Mesendoderm (in vitro differentiated cells): ENCODE data around the gene PHACTR1.

ENCODE experiments used
- DNase-seq: peaks from one replicate; pipeline ENCODE4 v3.0.0; 2013
- H2AK5ac ChIP-seq: 2 replicates; pipeline ENCODE4 v1.6.1; 2013; ENCODE audit warnings: low read length, inconsistent platforms
- H2BK120ac ChIP-seq: 2 replicates; pipeline ENCODE4 v1.6.1; 2013; ENCODE audit warnings: low read depth, mild to moderate bottlenecking, low read length, moderate library complexity, mixed read lengths
- H2BK15ac ChIP-seq: replicated peaks from 2 replicates; pipeline ENCODE4 v1.6.1; 2013; ENCODE audit warnings: low read depth, mild to moderate bottlenecking, moderate library complexity
- H2BK5ac ChIP-seq: 2 replicates; pipeline ENCODE4 v1.6.1; 2013; ENCODE audit warnings: low read length, inconsistent platforms
- H3K18ac ChIP-seq: 2 replicates; pipeline ENCODE4 v1.6.1; 2013; ENCODE audit warnings: mild to moderate bottlenecking, low read length, mixed read lengths
- H3K23ac ChIP-seq: one replicate; pipeline ENCODE4 v1.6.1; 2013; ENCODE audit warnings: low read length
- H3K27ac ChIP-seq: 2 replicates; pipeline ENCODE4 v1.5.1; 2013; ENCODE audit warnings: low read depth, mild to moderate bottlenecking, inconsistent platforms, low read length, moderate library complexity
- H3K27me3 ChIP-seq: 2 replicates; pipeline ENCODE4 v1.6.1; 2013; ENCODE audit warnings: low read length, control low read depth, mild to moderate bottlenecking, inconsistent platforms; ENCODE audit not compliant: insufficient read depth, poor library complexity
- H3K36me3 ChIP-seq: 2 replicates; pipeline ENCODE4 v1.6.1; 2013; ENCODE audit warnings: low read length, inconsistent platforms; ENCODE audit not compliant: control insufficient read depth, insufficient read depth
- H3K4ac ChIP-seq: one replicate; pipeline ENCODE4 v1.6.1; 2013; ENCODE audit warnings: low read depth, mild to moderate bottlenecking, low read length, moderate library complexity
- H3K4me1 ChIP-seq: 2 replicates; pipeline ENCODE4 v1.6.1; 2013; ENCODE audit warnings: low read depth, low read length, inconsistent platforms; ENCODE audit not compliant: control insufficient read depth
- H3K4me2 ChIP-seq: 2 replicates; pipeline ENCODE4 v1.6.1; 2013; ENCODE audit warnings: low read length
- H3K4me3 ChIP-seq: 2 replicates; pipeline ENCODE4 v1.5.1; 2013; ENCODE audit warnings: mild to moderate bottlenecking, low read length
- H3K56ac ChIP-seq: one replicate; pipeline ENCODE4 v1.6.1; 2013; ENCODE audit warnings: low read length
- H3K79me1 ChIP-seq: 2 replicates; pipeline ENCODE4 v1.6.1; 2013; ENCODE audit warnings: low read length, inconsistent platforms
- H3K79me2 ChIP-seq: 2 replicates; pipeline ENCODE4 v1.6.1; 2013; ENCODE audit warnings: mild to moderate bottlenecking, low read length; ENCODE audit not compliant: control insufficient read depth, insufficient read depth
- H3K9ac ChIP-seq: 2 replicates; pipeline ENCODE4 v1.6.1; 2013; ENCODE audit warnings: low read length, inconsistent platforms
- H4K5ac ChIP-seq: one replicate; pipeline ENCODE4 v1.6.1; 2013; ENCODE audit warnings: low read length
- H4K8ac ChIP-seq: one replicate; pipeline ENCODE4 v1.6.1; 2013; ENCODE audit warnings: low read depth, mild to moderate bottlenecking, control low read depth, low read length, moderate library complexity
- WGBS: extraction: QIAGEN DNeasy Blood & Tissue Kit; methylation state at CpG from one replicate; pipeline ENCODE4 v1.1.7; 2013; ENCODE audit warnings: low lambda C conversion rate, missing lambda C conversion rate; ENCODE audit not compliant: insufficient coverage; ENCODE audit errors: extremely low coverage; 5-methylcytosine and 5-hydroxymethylcytosine counted together

The PHACTR1 gene

DNA sequence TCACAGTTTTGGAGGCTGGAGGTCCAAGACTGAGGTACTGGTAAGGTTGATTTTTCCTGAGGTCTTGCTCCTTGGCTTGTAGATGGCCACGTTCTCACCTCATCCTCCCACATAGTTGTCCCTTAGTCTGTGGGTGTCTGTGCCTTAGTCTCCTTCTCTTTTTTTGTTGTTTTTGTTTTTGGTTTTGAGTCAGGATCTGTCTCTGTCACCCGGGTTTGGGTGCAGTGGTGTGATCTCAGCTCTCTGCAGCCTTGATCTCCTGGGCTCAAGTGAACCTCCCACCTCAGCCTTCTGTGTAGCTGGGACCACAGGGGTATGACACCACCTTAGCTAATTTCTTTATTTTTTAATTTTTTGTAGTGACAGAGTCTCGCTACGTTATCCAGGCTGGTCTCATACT is 245.2 kb downstream of the PHACTR1 start:
- Histone ChIP-seq H3K79me2 (no peaks in the 10 kb centered on the region), H3K18ac (no peak overlapping the region), H3K4me3 (no peak overlapping the region), H3K27me3 (no peaks in the 10 kb centered on the region), H3K23ac (no peak overlapping the region), H2BK120ac (no peak overlapping the region), H3K56ac (no peak overlapping the region), H3K9ac (no peak overlapping the region), H3K4me1 (peaks cover 7% of the 10 kb centered on the region), H2BK5ac (no peak overlapping the region), H4K8ac (no peak overlapping the region), H3K4me2 (no peak overlapping the region), H2AK5ac (no peak overlapping the region), H3K4ac (no peak overlapping the region), H3K27ac (no peak overlapping the region), H2BK15ac (no peak overlapping the region), H3K79me1 (no peaks in the 10 kb centered on the region), H3K36me3 (no peaks in the 10 kb centered on the region), H4K5ac (no peak overlapping the region)
- no CpG with 5 or more reads among the region's 4 CpGs for WGBS
- DNase-seq = no peak

DNA sequence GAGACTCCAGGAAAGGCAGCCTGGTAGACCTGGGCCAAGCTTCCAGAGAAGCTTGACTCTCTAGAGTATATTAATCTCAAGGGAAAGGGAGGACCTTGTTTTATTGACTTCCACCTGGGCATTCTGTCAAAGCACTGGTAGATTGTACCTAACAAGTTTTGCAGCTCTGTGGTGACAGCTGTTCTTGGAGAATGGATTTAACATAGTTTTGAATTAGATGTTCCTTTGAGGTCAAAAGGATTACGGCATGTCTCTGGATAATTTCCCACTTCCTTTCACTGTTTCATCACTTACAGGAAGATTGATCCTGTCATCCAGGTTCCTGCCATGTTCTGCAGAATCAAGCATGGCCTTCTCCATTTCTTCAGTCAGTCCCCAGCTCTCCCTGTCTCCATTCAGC is 246.0 kb downstream of the PHACTR1 start:
- Histone ChIP-seq H3K23ac (no peak overlapping the region), H3K79me2 (no peaks in the 10 kb centered on the region), H3K4me1 (peaks cover 6% of the 10 kb centered on the region), H3K27me3 (no peaks in the 10 kb centered on the region), H2AK5ac (no peak overlapping the region), H3K4me3 (no peak overlapping the region), H2BK120ac (no peak overlapping the region), H3K36me3 (no peaks in the 10 kb centered on the region), H4K8ac (no peak overlapping the region), H4K5ac (no peak overlapping the region), H3K4me2 (no peak overlapping the region), H2BK5ac (no peak overlapping the region), H3K56ac (no peak overlapping the region), H3K4ac (no peak overlapping the region), H3K27ac (no peak overlapping the region), H3K79me1 (no peaks in the 10 kb centered on the region), H3K9ac (no peak overlapping the region), H3K18ac (no peak overlapping the region), H2BK15ac (no peak overlapping the region)
- WGBS = no CpG with 5 or more reads among the region's 1 CpG
- no peak for DNase-seq

DNA sequence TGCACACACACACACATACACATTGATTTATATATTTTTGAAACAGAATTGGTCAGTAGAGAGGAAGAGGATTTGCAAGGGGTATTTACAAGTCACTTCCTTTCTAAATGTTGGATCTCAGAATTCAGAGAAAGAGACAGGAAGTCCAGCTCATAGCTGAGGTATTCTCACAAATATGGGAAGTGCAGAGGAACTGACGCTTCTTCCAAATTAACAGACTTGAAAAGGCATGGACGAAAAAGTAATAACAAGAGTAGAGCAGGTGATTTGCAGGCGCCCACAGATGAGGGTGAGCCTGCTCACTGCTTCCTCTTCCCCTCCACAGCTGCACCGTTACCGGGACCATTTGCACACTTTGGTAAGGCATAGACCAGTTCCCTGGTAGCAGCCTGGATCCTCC is 246.4 kb downstream of the PHACTR1 start:
- H2BK5ac ChIP-seq = no peak overlapping the region
- no peak overlapping the region for H4K5ac ChIP-seq
- no CpG with 5 or more reads among the region's 5 CpGs for WGBS
- peaks cover 2% of the 10 kb centered on the region for H3K4me1 ChIP-seq
- H2BK15ac ChIP-seq = no peak overlapping the region
- no peak overlapping the region for H3K18ac ChIP-seq
- no peak overlapping the region for H3K4me3 ChIP-seq
- no peaks in the 10 kb centered on the region for H3K27me3 ChIP-seq
- DNase-seq = no peak
- H3K4ac ChIP-seq = no peak overlapping the region
- H3K79me2 ChIP-seq = no peaks in the 10 kb centered on the region
- H3K79me1 ChIP-seq = no peaks in the 10 kb centered on the region
- no peak overlapping the region for H3K4me2 ChIP-seq
- no peak overlapping the region for H3K23ac ChIP-seq
- H3K9ac ChIP-seq = no peak overlapping the region
- H3K56ac ChIP-seq = no peak overlapping the region
- no peak overlapping the region for H2AK5ac ChIP-seq
- H4K8ac ChIP-seq = no peak overlapping the region
- no peak overlapping the region for H3K27ac ChIP-seq
- H2BK120ac ChIP-seq = no peak overlapping the region
- H3K36me3 ChIP-seq = no peaks in the 10 kb centered on the region

DNA sequence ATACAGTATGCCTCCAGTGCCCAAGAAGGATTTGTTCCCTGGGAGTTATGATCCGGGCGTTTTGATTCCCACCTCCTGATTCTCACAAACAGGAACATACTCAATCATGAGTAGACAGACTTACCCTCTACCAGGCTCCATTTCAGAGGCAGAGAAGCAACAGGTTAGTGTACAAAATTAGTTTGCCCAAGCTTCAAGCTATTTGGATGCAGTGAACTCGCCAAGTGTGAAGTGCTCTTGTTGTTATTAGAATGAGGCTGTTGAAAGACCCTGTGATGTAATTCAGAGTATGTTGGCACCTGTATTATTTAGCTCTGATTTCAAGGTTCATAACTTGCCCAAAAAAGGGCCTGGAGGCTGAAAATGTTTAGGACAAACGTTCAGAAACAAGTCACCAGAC is 247.0 kb downstream of the PHACTR1 start:
- no CpG with 5 or more reads among the region's 4 CpGs for WGBS
- no peak overlapping the region for H2BK15ac ChIP-seq
- no peak overlapping the region for H3K27ac ChIP-seq
- no peak overlapping the region for H3K4me2 ChIP-seq
- H2BK5ac ChIP-seq = no peak overlapping the region
- no peak overlapping the region for H3K18ac ChIP-seq
- no peak overlapping the region for H3K23ac ChIP-seq
- no peak for DNase-seq
- no peaks in the 10 kb centered on the region for H3K79me2 ChIP-seq
- no peaks in the 10 kb centered on the region for H3K36me3 ChIP-seq
- H2BK120ac ChIP-seq = no peak overlapping the region
- H4K8ac ChIP-seq = no peak overlapping the region
- no peaks in the 10 kb centered on the region for H3K27me3 ChIP-seq
- H3K4ac ChIP-seq = no peak overlapping the region
- no peak overlapping the region for H4K5ac ChIP-seq
- H3K4me3 ChIP-seq = no peak overlapping the region
- H2AK5ac ChIP-seq = no peak overlapping the region
- no peaks in the 10 kb centered on the region for H3K4me1 ChIP-seq
- H3K9ac ChIP-seq = no peak overlapping the region
- H3K56ac ChIP-seq = no peak overlapping the region
- no peaks in the 10 kb centered on the region for H3K79me1 ChIP-seq

DNA sequence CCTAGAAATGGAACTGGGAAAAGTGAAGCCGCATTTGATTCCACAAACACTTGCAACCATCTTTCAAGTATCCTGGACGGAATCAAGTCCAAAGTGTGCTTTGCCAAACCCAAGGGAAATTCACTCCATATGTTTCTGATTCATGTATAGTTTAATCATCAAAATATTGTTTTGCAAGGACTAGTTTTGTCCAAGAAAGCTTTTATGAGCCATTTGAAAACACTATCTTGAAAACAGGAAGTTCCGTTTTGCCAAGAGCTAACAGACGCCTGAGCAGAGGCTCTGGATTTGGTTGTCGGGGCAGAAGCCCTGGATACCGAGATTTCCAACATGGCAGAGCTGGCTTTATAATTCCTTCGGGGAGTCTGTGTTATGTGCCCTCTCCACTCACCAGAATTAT is 251.1 kb downstream of the PHACTR1 start:
- no peaks in the 10 kb centered on the region for H3K27me3 ChIP-seq
- H3K4me2 ChIP-seq = no peak overlapping the region
- no peaks in the 10 kb centered on the region for H3K79me1 ChIP-seq
- H2BK15ac ChIP-seq = no peak overlapping the region
- H3K79me2 ChIP-seq = no peaks in the 10 kb centered on the region
- H3K4me1 ChIP-seq = no peaks in the 10 kb centered on the region
- no peak overlapping the region for H3K9ac ChIP-seq
- no peak overlapping the region for H2AK5ac ChIP-seq
- H3K27ac ChIP-seq = no peak overlapping the region
- no peak for DNase-seq
- H3K18ac ChIP-seq = no peak overlapping the region
- H4K8ac ChIP-seq = no peak overlapping the region
- H4K5ac ChIP-seq = no peak overlapping the region
- no CpG with 5 or more reads among the region's 7 CpGs for WGBS
- H3K36me3 ChIP-seq = no peaks in the 10 kb centered on the region
- no peak overlapping the region for H2BK5ac ChIP-seq
- H2BK120ac ChIP-seq = no peak overlapping the region
- H3K23ac ChIP-seq = no peak overlapping the region
- H3K4me3 ChIP-seq = no peak overlapping the region
- H3K56ac ChIP-seq = no peak overlapping the region
- no peak overlapping the region for H3K4ac ChIP-seq

DNA sequence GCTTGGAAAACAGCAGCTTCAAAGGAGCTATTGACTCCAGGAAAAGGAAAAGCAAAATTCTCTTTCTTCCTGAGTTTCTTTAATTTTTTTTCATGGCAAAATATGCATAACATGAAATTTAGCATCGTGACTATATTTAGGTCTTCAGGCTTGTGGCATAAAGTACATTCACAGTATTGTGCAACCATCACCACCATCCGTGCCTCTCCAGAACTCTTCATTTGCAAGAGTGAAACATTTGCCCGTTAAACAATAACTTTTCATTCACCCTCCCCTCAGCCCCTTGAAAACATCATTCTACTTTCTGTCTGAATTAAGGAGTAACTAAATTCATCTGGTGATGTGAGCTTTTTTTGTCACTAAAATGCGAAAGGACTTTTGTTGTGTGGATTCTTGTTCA is 251.7 kb downstream of the PHACTR1 start:
- Histone ChIP-seq H3K79me2 (no peaks in the 10 kb centered on the region), H4K8ac (no peak overlapping the region), H2BK15ac (no peak overlapping the region), H3K56ac (no peak overlapping the region), H3K36me3 (no peaks in the 10 kb centered on the region), H3K27me3 (no peaks in the 10 kb centered on the region), H3K4me2 (no peak overlapping the region), H3K18ac (no peak overlapping the region), H3K4me1 (no peaks in the 10 kb centered on the region), H2BK5ac (no peak overlapping the region), H3K4ac (no peak overlapping the region), H3K23ac (no peak overlapping the region), H3K27ac (no peak overlapping the region), H3K4me3 (no peak overlapping the region), H2BK120ac (no peak overlapping the region), H2AK5ac (no peak overlapping the region), H3K9ac (no peak overlapping the region), H4K5ac (no peak overlapping the region), H3K79me1 (no peaks in the 10 kb centered on the region)
- no peak for DNase-seq
- no CpG with 5 or more reads among the region's 4 CpGs for WGBS
